Measurements from ENCODE around the gene TPM4. TPM values are rescaled to one million over a fixed set of nuclear protein-coding genes. Genes with fewer than 3 reads are reported as not detected.

Gene TPM4
- total RNA-seq = 106 TPM

GRCh38 chr19:16076154-16076957 lies at the start of gene TPM4:
Gene TPM4 (plus strand): TSS chr19:16076495. CDS start chr19:16076566, 71 bp downstream.

GRCh38 chr19:16111160-16111908 lies 35.0 kb downstream of the TPM4 start, which contains the start of gene RAB8A:
Gene RAB8A (plus strand): TSS chr19:16111889. CDS start chr19:16111902, 13 bp downstream.

GRCh38 chr19:16143399-16144215 lies 67.3 kb downstream of the TPM4 start, which contains the start of gene HSH2D:
Gene HSH2D (plus strand): TSS chr19:16143685. CDS start chr19:16148751, 5,066 bp downstream.

Other genes with a start within 250 kb of the TPM4 start
- gene CYP4F2, start 178.4 kb upstream of the TPM4 start, total RNA-seq = not detected
- 0.23 TPM for gene CYP4F11, start 142.0 kb upstream of the TPM4 start, total RNA-seq
- gene OR10H4, start 127.5 kb upstream of the TPM4 start, total RNA-seq = not detected
- gene RAB8A, start 35.4 kb downstream of the TPM4 start, total RNA-seq = 42.2 TPM
- not detected for gene HSH2D, start 67.2 kb downstream of the TPM4 start, total RNA-seq
- gene CIB3, start 97.0 kb downstream of the TPM4 start, total RNA-seq = not detected
- gene FAM32A, start 108.9 kb downstream of the TPM4 start, total RNA-seq = 105 TPM
- gene AP1M1, start 121.4 kb downstream of the TPM4 start, total RNA-seq = 40.8 TPM
- gene KLF2, start 248.3 kb downstream of the TPM4 start, total RNA-seq = 3.9 TPM